Activated CD4-positive, alpha-beta T cell treated with anti-CD3 and anti-CD28 coated beads for 1 hour (primary cell): ENCODE data around the gene LGALS1.

Experiments used
- DNase-seq: peaks from one replicate; pipeline ENCODE4 v3.0.0-alpha.2; 2020

LGALS1 gene

GRCh38 chr22:37674951-37675929 is at the start of gene LGALS1:
Gene LGALS1 (plus strand): TSS chr22:37675636. CDS start chr22:37675703, 67 bp downstream.
- DNase-seq = peak; percentile 37

GRCh38 chr22:37625737-37626136 is 49.7 kb upstream of the LGALS1 start:
- no peak for DNase-seq

DNA sequence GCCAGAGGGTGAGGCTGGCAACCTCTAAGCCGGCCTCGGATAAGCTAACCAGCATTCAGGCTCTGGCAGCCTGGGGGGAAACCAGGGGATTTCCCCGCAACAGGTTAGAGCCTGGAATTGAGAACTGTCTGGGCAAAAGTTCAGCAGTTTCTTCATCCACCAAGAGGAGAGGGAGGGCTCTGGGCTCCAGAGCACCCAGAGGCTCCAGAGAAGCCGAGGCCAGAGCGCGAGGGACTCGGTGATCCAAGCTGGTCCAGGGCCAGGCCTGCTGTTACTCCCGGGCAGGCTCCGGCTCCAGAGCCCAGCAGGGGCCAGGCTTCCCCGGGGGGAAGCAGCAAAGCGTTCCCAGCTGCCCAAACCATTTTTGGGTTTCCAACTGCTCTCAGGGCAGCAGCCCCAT is 49.3 kb upstream of the LGALS1 start:
- no peak for DNase-seq

- no peak for DNase-seq
These were observed 48.8 kb upstream of the LGALS1 start for GRCh38 chr22:37626556-37627075.

DNA sequence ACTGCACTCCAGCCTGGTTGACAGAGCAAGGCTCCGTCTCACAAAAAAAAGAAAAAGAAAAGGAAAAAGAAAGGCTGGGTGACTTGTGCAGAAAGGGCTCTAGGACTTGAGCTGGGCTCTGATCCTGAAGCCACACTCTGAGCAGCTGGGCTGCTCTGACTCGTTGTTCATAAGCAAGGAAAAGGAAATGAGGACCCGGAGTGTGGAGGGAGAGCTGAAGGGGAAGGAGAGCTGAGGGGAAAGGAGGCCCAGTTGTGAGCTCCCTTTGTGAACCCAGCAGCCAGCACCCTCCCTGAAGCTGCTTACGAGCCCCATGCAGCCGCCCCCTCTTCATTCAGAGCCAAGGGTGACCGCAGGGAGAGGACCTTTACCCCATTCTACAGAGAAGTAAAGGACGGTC is 48.3 kb upstream of the LGALS1 start:
- DNase-seq = no peak

DNA sequence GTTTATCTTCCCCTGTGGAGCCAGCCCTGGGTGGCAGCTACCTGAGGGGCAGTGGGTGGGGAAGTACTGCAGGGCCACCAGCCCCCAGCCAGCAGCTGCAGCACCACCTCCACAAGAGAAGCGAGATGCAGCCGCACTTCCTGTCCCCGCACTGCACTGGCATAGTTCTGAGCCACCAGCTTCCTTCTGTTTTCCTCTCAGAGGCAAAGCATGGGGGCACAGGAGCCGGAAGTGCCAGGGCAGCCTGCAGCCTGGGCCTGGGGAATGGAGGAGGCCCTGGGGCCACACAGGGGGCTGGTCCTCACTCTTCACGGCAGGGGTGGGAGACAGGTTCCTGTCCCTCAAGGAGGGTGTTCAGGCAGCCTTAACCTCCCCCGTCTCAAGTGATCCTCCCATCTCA is 47.9 kb upstream of the LGALS1 start:
- peak; percentile 33 for DNase-seq

GRCh38 chr22:37628830-37629229 is 46.6 kb upstream of the LGALS1 start:
- DNase-seq = no peak

- no peak for DNase-seq
These were observed 45.5 kb upstream of the LGALS1 start for GRCh38 chr22:37629928-37630327.

DNA sequence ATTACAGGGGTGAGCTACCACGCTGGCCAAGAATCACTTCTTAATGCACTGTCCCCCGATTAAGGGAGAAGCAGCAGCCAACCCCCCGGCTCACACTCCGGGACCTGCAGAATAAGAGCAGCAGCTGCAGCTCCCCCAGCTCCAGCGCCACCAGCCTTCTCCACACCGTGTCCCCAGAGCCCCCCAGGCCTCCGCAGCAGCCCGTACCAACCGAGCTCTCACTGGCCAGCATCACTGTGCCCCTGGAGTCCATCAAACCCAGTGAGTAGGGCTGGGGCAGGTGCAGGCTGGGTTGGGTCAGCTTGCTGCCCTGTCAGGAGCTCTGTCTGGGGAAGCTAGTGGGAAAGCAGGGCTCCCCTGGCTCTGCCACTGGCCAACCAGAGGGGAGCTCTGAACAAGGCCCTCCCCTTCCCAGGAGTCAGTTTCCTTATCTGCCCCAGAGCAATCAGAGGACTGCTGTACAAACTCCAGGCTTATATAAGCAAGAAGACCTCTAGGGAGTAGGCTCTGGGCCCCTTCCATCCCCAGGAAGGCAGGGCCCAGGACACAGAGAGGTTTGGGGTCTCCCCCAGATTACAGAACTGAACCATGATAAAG is 44.5 kb upstream of the LGALS1 start:
- DNase-seq = no peak

DNA sequence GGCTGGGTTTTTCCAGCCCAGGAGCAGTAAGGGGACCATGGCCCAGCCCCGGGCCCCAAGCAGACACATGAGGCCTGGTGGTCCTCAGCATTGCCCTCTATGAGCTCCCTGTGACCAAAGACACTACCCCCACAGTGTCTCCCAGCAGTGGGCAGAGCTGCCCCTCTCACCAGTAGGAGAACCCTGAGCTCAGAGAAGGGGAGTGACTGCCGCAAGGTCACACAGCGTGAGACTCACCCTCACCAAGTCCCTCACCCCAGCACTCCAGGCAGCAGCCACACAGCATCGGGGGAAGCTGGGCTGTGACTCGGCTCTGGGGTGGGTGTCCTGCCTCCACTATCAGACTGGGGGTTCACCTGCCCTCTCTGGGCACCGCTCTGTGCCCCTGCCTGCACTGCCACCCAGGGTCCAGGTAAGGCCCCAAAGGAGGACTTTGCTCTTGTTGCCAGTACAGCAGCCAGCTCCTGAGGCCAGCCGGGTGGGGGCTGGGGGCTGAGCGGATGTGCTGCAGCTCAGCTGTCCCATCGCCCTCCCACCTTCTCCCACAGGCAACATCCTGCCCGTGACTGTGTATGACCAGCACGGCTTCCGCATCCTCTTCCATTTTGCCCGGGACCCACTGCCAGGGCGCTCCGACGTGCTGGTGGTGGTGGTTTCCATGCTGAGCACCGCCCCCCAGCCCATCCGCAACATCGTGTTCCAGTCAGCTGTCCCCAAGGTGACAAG is 43.8 kb upstream of the LGALS1 start:
- DNase-seq = no peak

- DNase-seq = no peak
These were observed 43.0 kb upstream of the LGALS1 start for GRCh38 chr22:37632174-37633088.

GRCh38 chr22:37633089-37633624 is 42.3 kb upstream of the LGALS1 start:
- no peak for DNase-seq

- no peak for DNase-seq
These were observed 41.6 kb upstream of the LGALS1 start for GRCh38 chr22:37633625-37634416.

GRCh38 chr22:37634417-37634924 is 41.0 kb upstream of the LGALS1 start:
- no peak for DNase-seq

GRCh38 chr22:37635157-37635556 is 40.3 kb upstream of the LGALS1 start:
- DNase-seq = no peak

DNA sequence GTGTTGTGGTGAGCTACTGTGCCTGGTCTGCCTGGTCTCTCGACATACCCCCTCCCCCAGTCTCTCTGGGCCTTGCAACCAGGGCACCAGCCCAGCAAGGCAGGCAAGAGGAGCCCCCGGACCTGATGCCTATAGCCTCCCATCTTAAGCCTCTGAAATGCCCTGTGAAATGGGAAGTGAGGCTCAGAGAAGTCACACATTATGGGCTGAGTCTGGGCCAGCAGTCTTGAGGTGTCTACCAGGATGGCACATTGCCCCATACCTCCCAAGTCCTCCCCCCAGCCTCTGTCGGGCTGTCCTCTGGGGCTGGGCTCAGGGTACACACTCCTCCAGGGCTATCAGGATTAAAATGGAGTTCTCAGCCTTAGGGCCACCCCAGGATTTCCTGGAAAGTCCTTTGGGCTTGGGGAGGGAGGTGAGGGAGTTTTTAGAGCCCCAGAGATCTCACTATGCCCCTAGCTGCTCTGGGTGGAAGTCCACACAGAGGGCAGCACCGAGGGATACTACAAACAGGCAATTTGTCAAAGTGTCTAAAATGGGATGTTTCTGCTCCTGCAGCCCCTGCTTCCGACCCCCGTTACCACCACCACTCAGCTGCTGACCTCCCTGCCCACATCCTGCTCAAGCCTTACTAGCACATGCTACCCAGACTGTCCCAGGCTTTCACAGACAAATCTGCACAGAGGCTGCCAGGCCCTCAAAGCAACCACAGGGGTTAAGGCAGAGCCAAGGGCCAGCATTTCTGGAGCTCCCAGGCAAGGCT is 39.1 kb upstream of the LGALS1 start:
- DNase-seq = no peak

DNA sequence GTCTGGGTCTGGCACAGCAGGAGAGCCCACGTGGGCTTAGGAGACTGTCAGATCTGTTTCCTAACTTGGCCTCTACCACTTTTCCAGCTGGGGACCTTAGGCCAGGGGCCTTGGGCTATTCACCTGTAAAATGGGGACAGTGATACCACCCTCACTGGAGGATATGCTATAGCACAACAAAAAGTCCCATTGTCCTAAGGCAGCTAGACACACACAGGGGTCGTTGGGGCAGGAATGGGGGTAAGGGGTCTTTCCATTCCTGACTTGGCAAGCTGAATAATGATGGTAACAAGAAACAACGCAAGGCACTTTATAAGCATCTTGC is 38.5 kb upstream of the LGALS1 start:
- no peak for DNase-seq

- no peak for DNase-seq
These were observed 36.9 kb upstream of the LGALS1 start for GRCh38 chr22:37638391-37639069.

- no peak for DNase-seq
These were observed 36.2 kb upstream of the LGALS1 start, which contains the start of gene SH3BP1 for GRCh38 chr22:37639070-37639760. Gene SH3BP1 (plus strand): TSS chr22:37639669. CDS start chr22:37639788, 119 bp downstream.
